GM21786 (cell line): Measurements from ENCODE around the gene INCENP.

Source experiments
- ATAC-seq: cut with Tn5 transposase; IDR thresholded peaks from one replicate; pipeline ENCODE4 v1.9.1; 2021; ENCODE audit not compliant: unreplicated experiment

INCENP gene

DNA sequence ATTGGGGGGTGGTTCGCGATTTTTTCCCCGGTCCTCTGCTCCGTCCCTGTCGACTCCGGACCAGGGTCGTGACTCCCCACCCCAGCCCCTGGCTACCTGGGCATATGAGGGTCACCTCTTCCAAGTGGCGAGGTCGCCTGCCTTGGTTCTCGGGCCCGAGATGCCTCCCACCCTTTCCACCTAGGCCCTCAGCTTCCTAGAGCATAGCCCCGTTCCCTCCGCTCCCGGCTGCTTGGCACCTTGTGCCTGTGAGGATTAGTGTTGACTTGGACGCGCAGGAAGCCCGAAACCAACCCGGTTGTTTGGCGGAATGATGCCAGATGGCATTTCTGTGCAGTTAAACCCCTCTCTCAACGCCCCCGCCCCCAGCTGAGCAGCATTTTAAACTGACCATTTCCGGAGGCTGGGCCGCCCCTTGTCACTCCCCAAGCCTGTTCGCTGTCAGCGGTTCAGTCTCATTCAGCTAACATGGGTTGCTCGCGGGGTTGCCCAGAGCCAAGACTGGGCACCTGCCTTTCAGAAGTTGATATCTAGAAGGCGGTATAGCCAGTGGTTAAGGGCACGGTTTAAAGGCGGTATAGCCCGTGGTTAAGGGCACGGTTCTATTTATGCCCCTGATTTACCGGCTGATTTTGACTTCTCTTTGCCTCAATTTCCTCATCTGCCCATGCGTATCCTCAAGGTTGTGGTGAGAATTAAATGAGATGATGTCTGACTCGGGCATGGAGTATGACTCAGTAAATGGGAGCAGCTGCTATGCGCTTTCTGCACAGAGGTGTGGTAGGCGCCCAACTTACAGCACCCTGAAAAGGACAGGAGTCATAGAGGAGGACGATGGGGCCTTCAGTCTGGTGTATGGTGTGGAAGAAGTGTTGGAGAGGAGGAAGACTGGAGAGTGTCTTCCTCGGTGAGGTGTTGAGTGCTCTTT is 639 bp downstream of the INCENP start:
- peak; percentile 26 for ATAC-seq

DNA sequence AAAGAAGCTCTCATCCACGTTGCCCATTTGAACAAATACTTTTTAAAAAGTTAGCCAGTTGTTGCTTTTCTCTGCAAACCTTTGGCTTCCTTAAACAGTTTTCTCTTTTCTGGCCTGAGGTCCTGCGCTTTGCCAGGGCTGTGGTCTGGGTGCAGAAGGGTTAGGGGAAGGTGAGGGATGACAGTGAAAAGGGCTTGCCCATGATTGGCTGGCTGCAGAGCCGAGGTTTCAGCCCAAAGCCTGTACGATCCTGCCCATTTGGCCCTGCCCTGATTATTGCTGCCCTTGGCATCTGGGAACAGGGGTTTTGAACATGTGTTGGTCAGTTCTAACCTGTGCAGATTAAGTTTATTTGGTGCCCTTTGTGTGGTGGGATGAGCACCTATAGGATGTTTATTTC is 1.5 kb downstream of the INCENP start:
- no peak for ATAC-seq

DNA sequence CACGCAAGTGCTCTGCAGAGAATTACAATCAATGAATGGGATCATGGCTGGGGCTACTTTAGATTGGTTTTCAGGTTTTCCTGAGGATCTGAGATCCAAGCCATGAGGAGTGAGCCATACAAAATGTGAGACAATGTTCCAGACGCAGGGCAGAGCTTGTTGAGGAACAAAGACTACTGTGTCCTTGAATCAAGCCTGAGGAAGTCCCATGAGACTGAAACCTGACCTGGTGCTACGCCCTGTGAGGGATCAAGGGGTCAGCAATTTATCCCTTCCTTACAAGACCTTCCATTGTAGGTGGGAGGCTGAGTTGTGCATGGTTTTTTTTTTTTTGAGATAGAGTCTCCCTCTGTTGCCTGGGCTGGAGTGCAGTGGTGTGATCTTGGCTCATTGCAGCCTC is 2.1 kb downstream of the INCENP start:
- ATAC-seq = no peak

DNA sequence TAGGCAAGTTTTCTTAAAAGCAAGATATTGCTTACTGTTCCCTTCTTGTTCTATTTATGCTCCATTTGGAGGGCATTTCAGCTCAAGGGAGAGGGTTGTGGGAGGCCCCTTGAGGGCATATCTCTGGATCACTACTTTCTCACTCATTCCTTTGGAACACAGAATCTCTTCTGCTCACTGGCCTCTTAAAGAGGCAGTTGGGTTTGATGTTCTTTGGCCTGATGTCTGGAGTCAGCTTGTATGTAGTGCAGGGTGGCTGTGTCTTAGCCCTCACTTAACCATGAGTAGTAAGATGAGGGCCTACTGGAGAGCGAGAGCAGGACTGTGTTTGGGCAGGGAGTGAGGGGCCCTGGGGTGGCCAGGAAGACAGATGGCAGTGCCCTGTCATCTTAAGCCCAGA is 3.6 kb downstream of the INCENP start:
- ATAC-seq = no peak

DNA sequence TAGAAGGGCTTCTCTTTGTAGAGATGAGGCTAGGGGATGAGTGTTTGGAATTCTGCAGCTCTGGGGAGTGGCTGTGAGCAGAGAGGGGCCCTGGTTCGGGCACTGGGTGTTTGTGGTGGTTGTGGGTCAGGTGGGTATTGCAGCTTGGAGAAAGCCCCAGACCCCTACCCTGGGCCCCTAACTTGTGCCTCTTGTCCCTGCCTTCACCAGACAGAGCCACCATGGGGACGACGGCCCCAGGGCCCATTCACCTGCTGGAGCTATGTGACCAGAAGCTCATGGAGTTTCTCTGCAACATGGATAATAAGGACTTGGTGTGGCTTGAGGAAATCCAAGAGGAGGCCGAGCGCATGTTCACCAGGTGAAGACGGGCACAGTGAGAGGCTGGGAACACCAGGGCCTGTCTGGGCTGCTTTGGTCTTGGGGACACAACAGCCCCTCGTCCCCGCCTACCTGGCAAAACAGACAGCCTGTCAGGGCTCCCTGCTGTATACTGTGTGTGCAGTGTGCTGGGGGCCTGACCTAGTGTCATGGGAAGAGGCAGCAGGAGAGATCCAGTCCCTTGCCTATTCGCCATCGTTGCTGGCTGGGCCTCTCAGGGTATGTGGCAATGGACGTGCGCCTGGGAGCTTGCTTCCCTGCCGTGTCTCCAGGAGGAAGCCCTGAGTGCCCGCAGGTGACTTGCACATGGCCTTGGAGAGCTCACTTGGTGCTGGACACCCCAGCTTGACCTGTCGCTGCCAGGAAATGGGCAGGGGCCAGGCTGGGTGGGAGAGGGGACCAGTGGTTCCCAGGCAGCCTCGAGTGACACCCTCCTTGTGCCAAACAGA is 4.3 kb downstream of the INCENP start:
- no peak for ATAC-seq

DNA sequence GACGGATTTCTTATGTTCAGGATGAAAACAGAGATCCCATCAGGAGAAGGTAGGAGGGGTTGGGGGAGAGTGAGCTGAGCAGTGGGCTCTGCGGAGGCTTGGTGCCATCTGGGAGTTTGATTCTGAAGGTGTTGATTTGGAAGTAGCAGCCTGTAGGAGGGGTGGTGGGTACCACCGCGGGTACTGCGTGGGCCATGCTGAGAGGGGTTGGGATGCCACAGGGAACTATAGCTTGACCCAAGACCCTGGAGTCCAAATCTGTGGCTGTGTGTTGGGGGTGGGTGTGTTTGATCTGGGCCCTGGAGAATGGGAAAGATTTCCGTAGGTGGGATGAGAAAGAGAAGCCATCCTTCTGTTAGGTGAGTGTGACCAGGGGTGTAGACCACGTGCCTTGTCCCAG is 5.0 kb downstream of the INCENP start:
- no peak for ATAC-seq

DNA sequence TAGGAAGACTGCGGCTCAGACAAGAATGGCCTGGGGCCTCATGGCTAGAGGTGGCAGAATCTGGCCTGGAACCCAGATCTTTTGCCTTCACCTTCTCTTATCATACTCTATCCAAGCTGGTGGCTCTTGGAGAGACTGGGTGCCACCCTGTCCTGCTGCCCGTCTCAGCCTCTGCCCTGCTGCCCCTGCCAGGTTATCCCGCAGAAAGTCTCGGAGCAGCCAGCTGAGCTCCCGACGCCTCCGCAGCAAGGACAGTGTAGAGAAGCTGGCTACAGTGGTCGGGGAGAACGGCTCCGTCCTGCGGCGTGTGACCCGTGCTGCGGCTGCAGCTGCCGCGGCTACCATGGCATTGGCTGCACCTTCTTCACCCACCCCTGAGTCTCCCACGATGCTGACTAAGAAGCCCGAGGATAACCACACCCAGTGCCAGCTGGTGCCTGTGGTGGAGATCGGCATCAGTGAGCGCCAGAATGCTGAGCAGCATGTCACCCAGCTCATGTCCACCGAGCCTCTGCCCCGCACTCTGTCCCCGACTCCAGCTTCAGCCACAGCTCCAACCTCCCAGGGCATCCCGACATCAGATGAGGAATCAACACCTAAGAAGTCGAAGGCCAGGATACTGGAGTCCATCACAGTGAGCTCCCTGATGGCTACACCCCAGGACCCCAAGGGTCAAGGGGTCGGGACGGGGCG is 5.9 kb downstream of the INCENP start:
- no peak for ATAC-seq

DNA sequence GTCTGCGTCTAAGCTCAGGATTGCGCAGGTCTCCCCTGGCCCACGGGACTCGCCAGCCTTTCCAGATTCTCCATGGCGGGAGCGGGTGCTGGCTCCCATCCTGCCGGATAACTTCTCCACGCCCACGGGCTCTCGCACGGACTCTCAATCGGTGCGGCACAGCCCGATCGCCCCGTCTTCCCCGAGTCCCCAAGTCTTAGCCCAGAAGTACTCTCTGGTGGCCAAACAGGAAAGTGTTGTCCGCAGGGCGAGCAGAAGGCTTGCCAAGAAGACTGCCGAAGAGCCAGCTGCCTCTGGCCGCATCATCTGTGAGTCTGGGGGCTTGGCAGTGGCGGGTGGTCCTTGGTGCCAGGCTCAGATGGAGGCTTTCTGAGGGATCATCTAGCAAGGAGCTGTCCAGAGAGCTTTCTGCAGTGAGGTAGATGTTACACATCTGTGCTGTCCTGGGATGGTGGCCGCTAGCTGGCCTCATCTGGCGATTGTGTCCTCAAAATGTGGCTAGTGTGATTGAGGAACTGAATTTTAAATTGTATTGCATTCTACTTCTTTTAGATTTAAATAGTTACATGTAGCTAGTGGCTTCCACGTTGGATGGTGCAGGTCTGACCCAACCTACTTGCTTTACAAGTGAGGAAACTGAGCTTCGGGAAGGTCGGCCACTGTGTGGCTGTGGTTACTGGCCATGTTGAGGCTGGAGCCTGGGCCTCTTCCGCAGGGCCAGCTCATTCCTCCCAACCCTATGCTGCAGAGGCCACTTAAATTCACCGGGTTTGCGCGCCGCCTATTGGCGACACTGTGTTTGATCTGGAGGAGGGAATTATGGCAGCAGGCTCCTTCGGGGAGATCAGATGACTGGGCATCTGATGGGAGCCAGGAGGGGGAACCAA is 6.7 kb downstream of the INCENP start:
- no peak for ATAC-seq

DNA sequence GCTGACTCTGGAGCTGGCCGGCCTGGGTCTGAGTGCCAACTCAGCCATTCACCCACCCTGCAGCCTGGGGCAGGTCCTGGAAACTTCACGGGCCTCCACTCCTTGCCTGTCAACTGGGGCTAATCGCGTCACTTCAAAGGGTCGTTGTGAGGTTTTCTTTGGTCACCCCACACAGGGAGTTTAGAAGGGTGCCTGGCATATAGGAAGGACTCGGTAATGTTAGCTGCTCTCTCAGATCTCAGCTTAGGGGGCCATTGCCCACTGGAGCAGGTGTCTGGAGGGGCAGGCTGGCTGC is 7.3 kb downstream of the INCENP start:
- no peak for ATAC-seq

DNA sequence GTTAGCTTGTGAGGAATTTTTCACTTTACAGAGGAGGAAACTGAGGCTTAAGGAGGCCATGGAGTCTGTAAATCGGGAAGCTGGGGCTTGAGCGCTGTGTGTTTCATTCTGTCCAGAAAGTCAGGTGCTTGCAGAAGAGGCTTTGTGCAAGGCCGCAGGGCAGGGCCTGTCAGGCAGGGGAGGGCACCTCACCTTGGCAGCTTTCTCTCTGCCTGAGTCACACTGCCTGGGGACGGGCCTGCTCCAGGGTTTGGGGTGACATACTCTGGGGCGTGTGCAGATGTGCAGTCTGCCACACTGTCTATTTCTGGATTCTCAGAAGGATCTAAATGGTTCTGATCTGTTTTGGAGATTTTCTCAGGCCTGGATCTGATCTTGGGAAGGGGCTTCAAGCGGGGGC is 8.4 kb downstream of the INCENP start:
- ATAC-seq = no peak

DNA sequence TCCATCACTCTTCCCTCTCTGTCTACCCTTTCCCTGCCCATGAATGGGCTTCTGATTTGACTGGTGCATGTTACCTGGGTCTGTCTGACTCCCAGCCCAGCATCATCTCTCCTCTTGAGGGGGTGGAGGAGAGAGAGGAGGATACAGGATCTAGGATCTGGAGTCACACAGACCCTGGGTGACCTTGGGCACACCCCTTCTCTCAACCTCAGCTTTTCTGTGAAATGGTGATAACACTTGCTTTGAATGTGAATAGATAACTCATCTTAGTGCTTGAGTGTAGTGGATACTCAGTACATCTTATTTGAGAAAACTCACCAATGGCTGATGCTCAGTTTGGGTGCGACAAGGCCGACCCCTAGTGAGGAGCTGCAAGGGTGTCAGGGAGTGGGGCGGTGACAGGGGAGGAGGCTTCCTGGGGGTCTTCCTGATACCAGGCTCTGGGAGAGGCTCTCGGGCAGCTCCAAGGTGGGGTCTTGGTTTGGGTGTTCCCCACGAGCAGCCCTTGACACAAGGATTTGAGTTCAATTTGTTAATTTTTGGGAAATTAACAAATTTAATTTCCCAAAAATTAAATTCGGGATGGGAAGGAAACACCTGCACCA is 9.0 kb downstream of the INCENP start:
- no peak for ATAC-seq

DNA sequence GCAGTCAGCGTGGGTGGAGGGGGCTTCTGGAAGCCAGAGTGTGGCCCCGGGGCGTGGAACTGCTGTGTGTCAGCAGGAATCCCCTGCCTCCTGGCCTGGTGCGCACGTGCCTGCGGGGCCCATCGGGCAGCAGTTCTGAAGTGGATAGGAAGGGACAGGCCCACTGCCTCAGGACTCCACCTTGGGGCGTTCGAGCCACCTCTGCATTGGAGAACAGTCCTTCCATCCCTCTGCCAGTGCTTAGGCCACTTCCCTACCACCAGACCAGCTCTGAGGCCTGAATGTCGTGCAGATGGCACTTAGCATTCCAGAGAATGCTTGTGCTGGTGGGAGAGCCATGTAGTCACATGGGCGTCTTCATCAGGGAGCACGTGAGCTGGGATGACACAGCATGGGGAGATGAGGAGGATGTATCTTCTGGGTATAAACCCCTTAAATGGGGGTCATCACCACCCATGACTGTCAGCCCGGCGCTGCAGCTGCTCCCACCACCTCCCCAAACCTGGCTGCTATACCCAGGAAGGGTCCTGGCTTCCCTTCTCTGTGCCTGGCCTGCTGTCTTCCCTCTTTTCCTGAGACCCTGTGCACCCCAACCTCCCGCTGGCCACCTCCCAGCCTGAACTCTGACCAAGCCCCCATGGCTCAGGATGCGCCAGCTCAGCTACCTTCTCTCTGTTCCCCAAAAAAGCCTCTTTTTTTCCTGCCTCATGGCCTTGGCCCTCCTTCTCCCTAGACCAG is 9.7 kb downstream of the INCENP start:
- no peak for ATAC-seq

DNA sequence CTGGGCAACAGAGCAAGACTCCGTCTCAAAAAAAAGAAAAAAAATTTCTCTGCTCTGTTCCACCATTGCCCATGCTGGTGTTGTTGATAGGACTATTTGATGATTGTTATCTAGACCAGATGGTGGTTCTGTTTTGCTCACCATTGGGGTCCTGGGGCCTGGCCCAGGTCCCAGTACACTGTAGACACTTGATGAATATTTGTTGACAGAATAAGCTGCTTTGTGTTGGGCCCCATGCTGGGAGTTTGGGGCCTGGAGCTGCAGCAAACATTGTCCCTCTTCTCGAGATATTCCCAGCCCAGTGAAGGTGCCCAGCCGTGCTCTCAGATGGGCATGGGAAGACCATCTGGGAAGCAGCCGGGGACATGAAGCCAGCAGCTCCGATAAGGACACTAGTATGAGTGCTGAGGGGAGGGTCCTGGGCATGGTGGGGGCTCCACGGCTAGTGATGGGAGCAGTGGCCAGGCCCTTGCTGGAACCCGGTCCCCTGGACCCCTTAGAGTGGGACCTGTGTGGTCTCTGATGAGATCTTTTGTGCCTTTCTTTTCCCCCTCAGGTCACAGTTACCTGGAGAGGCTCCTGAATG is 13.6 kb downstream of the INCENP start:
- ATAC-seq = no peak

DNA sequence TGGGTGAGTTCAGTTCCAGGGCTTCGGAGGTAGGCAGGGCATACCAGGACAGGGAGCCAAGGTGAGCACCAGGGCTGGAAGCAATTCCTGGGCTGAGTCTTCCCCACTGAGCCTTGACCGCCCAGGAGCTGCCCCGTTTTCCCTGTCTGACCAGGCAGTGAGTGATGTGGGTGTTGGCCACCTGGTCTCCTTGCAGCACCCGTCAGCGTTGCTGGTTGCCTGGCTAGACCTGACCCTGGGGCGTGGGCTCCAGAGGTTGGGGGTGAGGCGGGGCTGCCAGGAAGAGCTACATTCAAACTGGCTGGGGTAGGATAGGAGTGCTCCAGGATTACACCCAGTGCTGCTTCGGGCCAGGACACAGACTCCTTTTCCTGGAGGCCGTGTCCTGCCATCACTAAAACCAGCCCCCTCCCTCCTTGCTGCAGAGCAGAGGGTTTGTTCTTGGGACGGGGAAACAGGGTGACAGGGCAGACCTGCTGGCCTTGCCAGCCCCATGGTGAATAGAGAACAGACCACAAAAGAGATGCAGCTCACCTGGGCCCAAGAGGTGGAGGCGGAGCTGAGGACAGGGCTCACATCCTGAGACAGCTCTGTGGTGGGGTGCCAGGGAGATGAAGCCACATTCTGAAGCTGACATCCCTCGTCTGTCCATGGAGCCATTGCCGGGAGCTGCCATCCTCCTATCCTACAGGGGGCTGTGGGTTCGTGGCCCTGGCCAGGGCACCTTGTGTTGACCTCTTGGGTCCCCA is 14.2 kb downstream of the INCENP start:
- no peak for ATAC-seq

DNA sequence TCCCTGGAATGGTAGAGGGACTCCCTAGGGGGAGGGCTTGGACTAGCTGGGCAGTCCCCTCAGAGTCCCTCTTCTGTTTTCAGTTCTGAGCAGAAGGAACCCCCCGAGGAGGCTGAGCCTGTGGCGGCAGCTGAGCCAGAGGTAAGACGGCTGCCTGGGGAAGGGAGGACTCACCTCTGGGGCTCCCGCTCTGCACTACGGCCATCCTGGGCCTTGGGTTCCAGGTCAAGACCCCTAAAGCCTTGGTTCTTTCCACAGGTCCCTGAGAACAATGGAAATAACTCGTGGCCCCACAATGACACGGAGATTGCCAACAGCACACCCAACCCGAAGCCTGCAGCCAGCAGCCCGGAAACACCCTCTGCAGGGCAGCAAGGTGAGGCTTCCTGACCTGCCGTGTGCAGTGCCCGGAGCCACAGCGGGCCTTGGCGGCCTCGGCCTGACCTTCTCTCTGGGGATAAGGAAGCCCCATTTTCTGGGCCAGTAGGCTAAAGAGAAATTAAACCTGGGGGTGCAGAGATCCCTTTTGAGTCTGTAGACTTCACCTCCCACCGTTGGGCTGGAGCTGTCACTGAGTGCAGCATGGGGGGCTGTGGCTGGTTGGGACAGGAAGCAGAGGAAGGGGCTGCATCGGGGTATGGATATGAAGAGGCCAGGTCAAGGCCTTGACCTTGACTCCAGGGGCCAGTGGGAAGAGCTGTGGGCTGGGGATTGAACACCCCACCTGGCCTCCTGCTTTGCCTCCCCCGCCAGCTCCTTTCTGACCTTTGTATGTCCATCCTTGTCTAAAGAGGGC is 15.0 kb downstream of the INCENP start:
- ATAC-seq = no peak

DNA sequence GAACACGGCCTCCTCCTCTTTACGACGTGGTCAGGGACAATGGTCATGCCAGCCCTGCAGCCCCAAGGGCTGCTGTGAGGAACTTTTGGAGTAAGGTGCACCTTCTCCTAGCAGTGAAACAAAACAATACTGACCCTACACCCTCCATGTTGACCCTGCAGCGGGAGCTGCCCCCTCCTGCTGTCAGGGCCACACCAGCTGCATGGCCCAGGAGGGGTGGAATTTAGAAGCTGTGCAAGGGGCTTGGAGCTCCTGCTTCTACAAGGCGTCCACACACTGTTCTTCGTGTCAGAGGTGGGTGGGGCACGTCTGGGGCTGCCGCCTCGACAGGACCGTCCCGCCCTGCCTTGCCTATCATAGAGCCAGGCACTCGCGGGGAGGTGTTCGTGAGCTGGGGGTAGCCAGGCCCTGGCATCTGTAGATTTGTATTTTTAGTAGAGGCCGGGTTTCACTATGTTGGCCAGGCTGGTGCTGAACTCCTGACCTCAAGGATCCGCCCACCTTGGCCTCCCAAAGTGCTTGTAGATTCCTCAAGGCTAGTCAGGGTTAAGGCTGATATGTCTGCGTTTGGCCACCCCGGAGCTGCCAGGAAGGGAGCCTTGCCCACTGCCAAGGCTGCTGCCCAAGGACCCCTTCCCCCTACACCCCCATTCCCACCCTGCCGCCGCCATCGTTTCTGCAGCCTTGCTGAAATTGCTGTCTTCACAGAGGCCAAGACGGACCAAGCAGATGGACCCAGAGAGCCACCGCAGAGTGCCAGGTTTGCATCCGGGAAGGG is 15.9 kb downstream of the INCENP start:
- no peak for ATAC-seq
